HG03103 (cell line): ENCODE data around the gene ADAMTSL4.

Experiments used
- ATAC-seq: cut with Tn5 transposase; IDR thresholded peaks from one replicate; pipeline ENCODE4 v1.9.1; 2021; ENCODE audit warnings: low read depth; ENCODE audit not compliant: unreplicated experiment

Gene ADAMTSL4

GRCh38 chr1:150548632-150549495 lies at the start of gene ADAMTSL4:
Gene ADAMTSL4 (plus strand): TSS chr1:150549408. CDS start chr1:150552289, 2,881 bp downstream.
- ATAC-seq = no peak

GRCh38 chr1:150505431-150505830 lies 43.8 kb upstream of the ADAMTSL4 start:
- no peak for ATAC-seq

- no peak for ATAC-seq
These were observed 41.0 kb upstream of the ADAMTSL4 start, which contains the start of gene ECM1 for GRCh38 chr1:150507912-150508864. Gene ECM1 (plus strand): TSS chr1:150508109. CDS start chr1:150508210, 101 bp downstream.

- no peak for ATAC-seq
These were observed 40.2 kb upstream of the ADAMTSL4 start for GRCh38 chr1:150508982-150509381.

- no peak for ATAC-seq
These were observed 37.7 kb upstream of the ADAMTSL4 start for GRCh38 chr1:150511551-150511950.

GRCh38 chr1:150511985-150512660 lies 37.1 kb upstream of the ADAMTSL4 start:
- ATAC-seq = no peak

GRCh38 chr1:150512846-150513245 lies 36.4 kb upstream of the ADAMTSL4 start:
- no peak for ATAC-seq

- ATAC-seq = no peak
These were observed 35.8 kb upstream of the ADAMTSL4 start for GRCh38 chr1:150513351-150513791.

GRCh38 chr1:150514260-150514659 lies 34.9 kb upstream of the ADAMTSL4 start:
- no peak for ATAC-seq

- no peak for ATAC-seq
These were observed 34.3 kb upstream of the ADAMTSL4 start for GRCh38 chr1:150514913-150515327.

GRCh38 chr1:150515328-150516049 lies 33.7 kb upstream of the ADAMTSL4 start, which contains the start of gene FALEC:
Gene FALEC (plus strand): TSS chr1:150515752.
- ATAC-seq = peak; percentile 93

- ATAC-seq = no peak
These were observed 33.1 kb upstream of the ADAMTSL4 start for GRCh38 chr1:150516050-150516591.

- no peak for ATAC-seq
These were observed 32.6 kb upstream of the ADAMTSL4 start for GRCh38 chr1:150516616-150517015.

GRCh38 chr1:150521196-150521968 lies 27.8 kb upstream of the ADAMTSL4 start:
- ATAC-seq = no peak

- ATAC-seq = no peak
These were observed 23.9 kb upstream of the ADAMTSL4 start for GRCh38 chr1:150525348-150525747.

GRCh38 chr1:150528196-150528595 lies 21.0 kb upstream of the ADAMTSL4 start:
- no peak for ATAC-seq

- ATAC-seq = no peak
These were observed 20.2 kb upstream of the ADAMTSL4 start for GRCh38 chr1:150529017-150529416.

- no peak for ATAC-seq
These were observed 18.6 kb upstream of the ADAMTSL4 start for GRCh38 chr1:150530491-150531159.
